ENCODE data around the gene ADM5.
A peak's percentile ranks its signal among the peaks of the same experiment; 100 is the strongest.

ADM5 gene, protein sequence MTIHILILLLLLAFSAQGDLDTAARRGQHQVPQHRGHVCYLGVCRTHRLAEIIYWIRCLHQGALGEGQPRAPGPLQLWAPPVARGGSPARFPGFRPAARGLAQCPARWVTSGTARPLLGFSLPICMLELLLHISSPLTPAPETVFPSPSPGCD

DNA sequence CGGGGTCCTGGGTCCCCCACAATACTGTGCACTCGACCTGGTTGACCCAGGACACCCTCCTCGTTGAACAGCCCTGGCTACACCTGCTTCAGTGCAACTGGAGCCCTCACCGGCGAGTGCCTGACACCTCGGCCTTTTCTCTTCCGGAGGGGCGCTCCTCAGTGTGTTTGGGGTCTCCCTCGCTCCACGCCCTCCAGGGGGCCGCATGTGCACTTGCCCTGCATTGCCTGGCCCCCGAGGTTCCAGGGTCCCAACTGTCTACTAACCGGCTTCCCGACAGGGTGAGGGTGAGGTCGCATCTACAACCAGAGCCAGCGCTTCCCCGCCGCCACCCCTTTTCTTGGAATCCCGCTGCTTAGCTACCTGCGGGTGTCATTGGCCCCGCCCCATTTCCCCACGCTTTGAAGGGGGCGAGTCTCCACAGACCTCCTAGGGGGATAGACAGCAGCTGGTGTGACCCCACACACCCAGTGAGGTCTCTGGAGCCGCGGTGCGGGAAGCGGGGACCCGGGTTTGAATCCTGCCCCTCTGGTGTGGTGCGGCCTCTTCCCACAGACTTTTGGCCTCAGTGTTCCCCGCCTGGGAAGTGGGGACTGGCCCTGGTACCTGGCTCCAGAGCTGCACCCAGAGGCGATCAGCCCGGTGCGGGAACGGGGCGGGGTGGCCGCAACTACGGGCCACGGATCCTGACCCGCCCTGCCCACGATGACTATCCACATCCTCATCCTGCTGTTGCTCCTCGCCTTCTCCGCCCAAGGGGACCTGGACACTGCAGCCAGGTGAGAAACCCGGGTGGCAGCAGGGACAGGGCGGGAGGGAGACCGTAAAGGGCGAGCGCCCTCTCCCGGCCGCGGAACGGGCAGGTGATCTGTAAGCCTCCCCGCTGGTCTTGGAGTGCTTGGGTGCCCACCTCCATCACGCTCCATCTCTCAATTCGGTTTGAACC lies at the start of gene ADM5:
Gene ADM5, plus strand, starts transcription at position 462 of the 946 bp plus-strand sequence. Its CDS starts 244 bp downstream, at position 706.
- Histone ChIP-seq H3K4me3 (ENCODE audit: insufficient read length, low read depth) (peak within 1 kb of the TSS; percentile 60), H3K9ac (ENCODE audit: insufficient read length, low read depth) (peak within 1 kb of the TSS; percentile 88), H3K27me3 (ENCODE audit: insufficient read depth, insufficient read length) (no peaks in the 10 kb centered on the region), H3K9me3 (ENCODE audit: insufficient read depth, low read length) (no peaks in the 10 kb centered on the region), H3K4me1 (ENCODE audit: insufficient read depth, insufficient read length) (peaks cover 22% of the 10 kb centered on the region), H3K36me3 (ENCODE audit: insufficient read depth, insufficient read length, low read length) (peaks cover 52% of the 10 kb centered on the region)
- no peak for DNase-seq (ENCODE audit: low read depth, low spot score)
- TF ChIP-seq SUZ12 (IDR thresholded peaks at IDR 0.05; ENCODE audit: extremely low read depth, insufficient read depth, insufficient read length), result no peak
- TF ChIP-seq ZNF274 (IDR thresholded peaks at IDR 0.05; ENCODE audit: low read depth, low read length), result no peak
- TF ChIP-seq YY1 (IDR thresholded peaks at IDR 0.05; ENCODE audit: insufficient read depth, insufficient read length), result no peak

DNA sequence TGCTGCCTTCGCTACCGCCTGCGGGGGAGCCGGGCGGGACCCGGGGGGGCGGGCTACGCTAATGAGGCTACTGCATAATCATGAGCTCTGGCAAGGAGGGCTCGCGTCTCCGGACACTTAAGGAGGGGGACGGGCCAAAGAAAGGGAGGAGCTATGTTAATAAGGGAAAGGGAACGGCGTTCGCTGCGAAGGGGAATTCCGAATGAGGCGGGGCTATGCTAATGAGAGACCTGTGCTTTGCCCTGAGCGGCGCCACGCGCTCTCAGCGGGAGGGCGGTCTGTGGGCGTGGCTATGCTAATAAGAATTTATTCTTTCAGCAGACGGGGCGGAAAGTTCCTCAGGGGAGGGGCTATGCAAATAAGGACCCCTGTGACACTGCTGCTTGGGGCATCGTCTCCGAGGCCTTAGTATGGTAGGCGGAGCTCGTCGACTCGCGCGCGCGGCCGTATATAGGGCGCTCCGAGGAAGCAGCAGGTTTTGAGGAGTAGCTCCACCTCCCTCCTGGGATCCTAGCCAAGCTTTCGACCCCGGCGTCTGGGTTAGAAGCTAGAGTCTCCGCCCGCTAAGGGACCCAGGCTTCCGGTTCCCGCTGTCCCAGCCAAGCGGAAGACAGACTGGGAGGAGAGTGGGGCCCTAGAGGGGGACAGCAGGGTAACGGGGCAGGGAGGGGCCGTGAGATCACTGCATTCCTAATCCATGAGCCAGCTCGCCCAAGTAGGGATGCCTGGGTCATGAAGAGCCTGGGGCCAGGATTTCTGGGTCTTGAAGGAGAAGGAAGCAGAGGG lies 49.1 kb upstream of the ADM5 start, which contains the start of gene RRAS:
Gene RRAS, minus strand, starts transcription at position 31 of the 786 bp plus-strand sequence. CDS start 45 bp downstream, outside the sequence.
- Histone ChIP-seq H3K36me3 (ENCODE audit: insufficient read depth, insufficient read length, low read length) (peaks cover 32% of the 10 kb centered on the region), H3K4me1 (ENCODE audit: insufficient read depth, insufficient read length) (peaks cover 9% of the 10 kb centered on the region)
- DNase-seq (ENCODE audit: low read depth, low spot score), result peak; percentile 97

DNA sequence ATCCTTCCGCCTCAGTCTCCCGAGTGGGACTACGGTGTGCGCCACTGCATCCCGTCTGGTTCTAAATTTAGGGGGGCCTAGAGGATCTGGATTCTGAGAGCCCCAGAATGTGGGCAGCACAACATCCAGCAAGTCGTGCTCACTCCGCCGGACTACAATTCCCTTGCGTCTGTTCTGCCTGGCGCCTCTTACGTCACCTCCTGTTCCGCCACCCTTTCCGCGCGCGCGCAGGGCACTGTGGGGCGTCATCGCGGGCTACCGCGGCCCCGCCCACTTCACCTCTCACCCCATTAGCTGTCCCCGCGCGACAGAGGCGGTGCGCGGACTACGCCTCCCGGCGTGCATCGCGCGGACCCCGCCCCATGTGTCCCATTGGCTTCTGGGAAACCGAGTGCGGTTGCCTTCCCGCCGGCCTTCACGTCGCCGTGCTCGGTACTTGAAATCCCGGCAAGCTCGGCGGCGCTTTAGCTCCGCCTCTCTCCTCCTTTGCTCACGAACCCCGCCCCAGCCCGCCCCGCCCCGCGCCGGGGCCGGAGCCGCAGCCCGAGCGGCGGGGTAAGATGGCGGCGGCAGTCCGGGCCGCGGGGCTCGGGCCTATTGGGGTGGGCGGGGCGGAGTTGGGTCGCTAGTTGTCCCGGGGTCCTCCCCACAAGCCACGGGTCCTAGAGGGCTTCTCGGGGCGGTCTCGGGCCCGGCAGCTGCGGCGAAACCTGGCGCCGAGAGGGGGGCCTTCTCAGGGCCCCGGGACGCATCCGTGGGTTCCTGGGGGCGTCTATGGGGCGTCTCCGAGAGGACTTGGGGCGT lies 47.5 kb upstream of the ADM5 start, which contains the start of gene SCAF1:
Gene SCAF1, plus strand, starts transcription at position 522 of the 804 bp plus-strand sequence. CDS start 2,818 bp downstream, outside the sequence.
- Histone ChIP-seq H3K27me3 (ENCODE audit: insufficient read depth, insufficient read length) (no peaks in the 10 kb centered on the region), H3K9me3 (ENCODE audit: insufficient read depth, low read length) (no peaks in the 10 kb centered on the region), H3K36me3 (ENCODE audit: insufficient read depth, insufficient read length, low read length) (peaks cover 36% of the 10 kb centered on the region), H3K4me1 (ENCODE audit: insufficient read depth, insufficient read length) (peaks cover 10% of the 10 kb centered on the region), H3K4me3 (ENCODE audit: insufficient read length, low read depth) (peak within 1 kb of the TSS; percentile 89), H3K9ac (ENCODE audit: insufficient read length, low read depth) (peak within 1 kb of the TSS; percentile 100)
- DNase-seq (ENCODE audit: low read depth, low spot score), result peak; percentile 98
- no peak for TF ChIP-seq YY1 (IDR thresholded peaks at IDR 0.05; ENCODE audit: insufficient read depth, insufficient read length)

More for the DNA sequence above, 49.1 kb upstream of the ADM5 start, which contains the start of gene RRAS:
- H3K4me3 ChIP-seq (ENCODE audit: insufficient read length, low read depth), result peak within 1 kb of the TSS; percentile 68
- TF ChIP-seq ZNF274 (IDR thresholded peaks at IDR 0.05; ENCODE audit: low read depth, low read length) (no peak), YY1 (IDR thresholded peaks at IDR 0.05; ENCODE audit: insufficient read depth, insufficient read length) (no peak), SUZ12 (IDR thresholded peaks at IDR 0.05; ENCODE audit: extremely low read depth, insufficient read depth, insufficient read length) (no peak)
- H3K9ac ChIP-seq (ENCODE audit: insufficient read length, low read depth), result peak within 1 kb of the TSS; percentile 86
- no peaks in the 10 kb centered on the region for H3K27me3 ChIP-seq (ENCODE audit: insufficient read depth, insufficient read length)
- H3K9me3 ChIP-seq (ENCODE audit: insufficient read depth, low read length), result no peaks in the 10 kb centered on the region

DNA sequence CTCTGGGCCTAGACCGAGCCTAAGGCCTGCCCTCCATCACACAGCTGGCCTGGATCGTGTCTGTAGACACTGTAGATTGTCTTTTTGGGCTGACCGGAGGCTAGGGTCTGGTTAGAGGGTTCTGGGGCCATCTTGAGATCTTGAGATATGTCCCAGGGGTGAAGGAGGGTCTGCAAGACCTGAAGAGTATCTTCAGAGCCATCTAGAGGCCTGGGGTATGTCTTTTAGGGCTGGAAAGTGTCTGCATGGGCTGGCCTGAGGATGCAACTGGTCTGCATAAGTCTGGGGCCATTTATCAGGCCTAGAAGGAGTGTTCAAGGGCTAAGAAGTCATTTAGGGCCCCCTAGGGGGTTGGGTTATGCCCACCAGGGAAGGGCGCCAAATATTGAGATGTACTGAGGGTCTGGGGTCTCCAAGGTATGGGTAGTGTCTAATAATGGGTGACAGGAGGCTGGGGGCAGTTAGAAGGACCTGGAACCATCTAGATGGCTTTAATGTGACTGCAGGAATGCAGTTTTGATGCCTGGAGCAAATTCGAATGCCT lies 46.8 kb upstream of the ADM5 start:
- Histone ChIP-seq H3K9ac (ENCODE audit: insufficient read length, low read depth) (peak overlapping the region; percentile 100), H3K4me1 (ENCODE audit: insufficient read depth, insufficient read length) (peaks cover 10% of the 10 kb centered on the region)
- no peak for DNase-seq (ENCODE audit: low read depth, low spot score)

DNA sequence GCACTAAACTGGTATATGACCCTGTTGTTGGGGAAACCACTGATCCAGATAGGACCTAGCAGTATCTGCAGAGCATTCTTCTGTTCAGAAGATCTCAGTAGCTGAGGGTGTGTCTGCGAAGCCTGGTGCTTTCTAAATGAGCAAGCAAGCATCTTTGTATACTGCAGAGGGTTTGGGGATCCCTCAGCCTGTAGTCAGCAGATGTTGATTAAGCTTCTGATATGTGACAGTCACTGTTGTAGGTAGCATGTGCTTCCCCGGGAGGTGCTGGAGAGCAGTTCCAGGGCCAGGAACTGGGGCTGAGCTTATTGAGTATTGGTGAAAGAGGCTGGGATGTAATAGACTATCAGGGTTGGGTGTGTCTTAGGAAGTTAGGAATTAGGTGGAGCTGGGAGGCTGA lies 45.9 kb upstream of the ADM5 start:
- H3K27me3 ChIP-seq (ENCODE audit: insufficient read depth, insufficient read length), result no peaks in the 10 kb centered on the region
- H3K36me3 ChIP-seq (ENCODE audit: insufficient read depth, insufficient read length, low read length), result peaks cover 43% of the 10 kb centered on the region
- no peak for DNase-seq (ENCODE audit: low read depth, low spot score)
- no peaks in the 10 kb centered on the region for H3K9me3 ChIP-seq (ENCODE audit: insufficient read depth, low read length)
- H3K9ac ChIP-seq (ENCODE audit: insufficient read length, low read depth), result no peak overlapping the region
- no peak for TF ChIP-seq SUZ12 (IDR thresholded peaks at IDR 0.05; ENCODE audit: extremely low read depth, insufficient read depth, insufficient read length)
- TF ChIP-seq YY1 (IDR thresholded peaks at IDR 0.05; ENCODE audit: insufficient read depth, insufficient read length), result no peak
- TF ChIP-seq ZNF274 (IDR thresholded peaks at IDR 0.05; ENCODE audit: low read depth, low read length), result no peak
- H3K4me3 ChIP-seq (ENCODE audit: insufficient read length, low read depth), result no peak overlapping the region
- peaks cover 10% of the 10 kb centered on the region for H3K4me1 ChIP-seq (ENCODE audit: insufficient read depth, insufficient read length)

More for the DNA sequence above, 46.8 kb upstream of the ADM5 start:
- peaks cover 41% of the 10 kb centered on the region for H3K36me3 ChIP-seq (ENCODE audit: insufficient read depth, insufficient read length, low read length)
- no peaks in the 10 kb centered on the region for H3K27me3 ChIP-seq (ENCODE audit: insufficient read depth, insufficient read length)
- peak overlapping the region; percentile 89 for H3K4me3 ChIP-seq (ENCODE audit: insufficient read length, low read depth)
- no peaks in the 10 kb centered on the region for H3K9me3 ChIP-seq (ENCODE audit: insufficient read depth, low read length)
- TF ChIP-seq SUZ12 (IDR thresholded peaks at IDR 0.05; ENCODE audit: extremely low read depth, insufficient read depth, insufficient read length) (no peak), YY1 (IDR thresholded peaks at IDR 0.05; ENCODE audit: insufficient read depth, insufficient read length) (no peak), ZNF274 (IDR thresholded peaks at IDR 0.05; ENCODE audit: low read depth, low read length) (no peak)

DNA sequence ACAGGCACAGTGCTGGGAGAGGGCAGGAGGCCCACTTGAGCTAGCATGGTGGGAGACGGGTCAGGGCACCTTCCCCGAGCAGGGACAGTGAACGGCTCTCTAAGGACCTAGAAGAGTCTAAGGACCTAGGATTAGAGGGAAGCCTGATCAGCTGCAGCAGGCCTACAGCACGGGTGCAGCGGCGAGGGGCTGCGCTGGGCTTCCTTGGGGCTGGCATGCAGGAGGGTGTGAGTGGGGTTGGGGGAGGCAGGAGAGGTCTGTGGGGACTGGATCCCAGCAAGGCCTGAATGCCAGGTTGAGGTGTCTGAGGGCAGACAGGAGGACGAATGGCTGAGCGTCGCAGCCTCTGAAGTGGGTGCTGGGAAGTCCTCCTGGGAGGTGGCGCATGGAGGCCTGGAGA lies 43.8 kb upstream of the ADM5 start:
- Histone ChIP-seq H3K4me1 (ENCODE audit: insufficient read depth, insufficient read length) (peaks cover 8% of the 10 kb centered on the region), H3K36me3 (ENCODE audit: insufficient read depth, insufficient read length, low read length) (peaks cover 62% of the 10 kb centered on the region), H3K9ac (ENCODE audit: insufficient read length, low read depth) (peak overlapping the region; percentile 38), H3K27me3 (ENCODE audit: insufficient read depth, insufficient read length) (no peaks in the 10 kb centered on the region), H3K4me3 (ENCODE audit: insufficient read length, low read depth) (no peak overlapping the region), H3K9me3 (ENCODE audit: insufficient read depth, low read length) (no peaks in the 10 kb centered on the region)
- DNase-seq (ENCODE audit: low read depth, low spot score), result no peak
- TF ChIP-seq ZNF274 (IDR thresholded peaks at IDR 0.05; ENCODE audit: low read depth, low read length) (no peak), SUZ12 (IDR thresholded peaks at IDR 0.05; ENCODE audit: extremely low read depth, insufficient read depth, insufficient read length) (no peak)
